Sigmoid colon (tissue), 7 donors: ENCODE results near the gene FSTL4. TPM values are rescaled to one million over a fixed set of nuclear protein-coding genes. Genes with fewer than 3 reads are reported as not detected.

Experiments
- DNase-seq: peaks from one replicate; pipeline ENCODE4 v3.0.0-alpha.2; 2019
- H3K27ac ChIP-seq, 4 donors: fragments of 200-600 bp; sonication (generic); one replicate each; pipeline ENCODE4 v1.5.1; 2016 to 2019; ENCODE audit warnings: mild to moderate bottlenecking in 1 of 4
- H3K27me3 ChIP-seq, 3 donors: fragments of 200-600 bp; sonication (generic); one replicate each; pipeline ENCODE4 v1.5.1; 2019; ENCODE audit warnings: mild to moderate bottlenecking in 1 of 3
- H3K36me3 ChIP-seq, 4 donors: fragments of 200-600 bp; sonication (generic); one replicate each; pipeline ENCODE4 v1.5.1; 2016 to 2019
- H3K4me1 ChIP-seq, 4 donors: fragments of 200-600 bp; sonication (generic); one replicate each; pipeline ENCODE4 v1.5.1; 2017 to 2019
- H3K4me3 ChIP-seq, 4 donors: fragments of 200-600 bp; sonication (generic); one replicate each; pipeline ENCODE4 v1.5.1; 2017 to 2019; ENCODE audit warnings: mild to moderate bottlenecking in 2 of 4, moderate library complexity in 1 of 4
- H3K9me3 ChIP-seq, 4 donors: fragments of 200-600 bp in 3 of 4; sonication (generic) in 3 of 4; one replicate each; pipeline versions ENCODE4 v1.5.1 to v1.6.1; 2013 to 2019
- CTCF ChIP-seq, 4 experiments: fragments of 450-650 bp in 3 of 4; fragments of 200-600 bp in 1 of 4; IDR thresholded peaks; one replicate each; pipeline ENCODE4 v1.5.1; 2016 to 2019; ENCODE audit warnings: antibody characterized with exemption in 4 of 4, mild to moderate bottlenecking in 3 of 4, moderate library complexity in 2 of 4
- EP300 ChIP-seq, 4 donors: sonication (generic); formaldehyde crosslinking; IDR thresholded peaks; one replicate each; pipeline ENCODE4 v1.6.1; 2017; ENCODE audit warnings: antibody characterized with exemption in 4 of 4
- POLR2A ChIP-seq, 2 donors: fragments of 450-650 bp; IDR thresholded peaks; one replicate each; pipeline ENCODE4 v1.6.1; 2016; ENCODE audit warnings: antibody characterized with exemption in 2 of 2, mild to moderate bottlenecking in 2 of 2, moderate library complexity in 2 of 2
- POLR2AphosphoS5 ChIP-seq, 4 donors: sonication (generic); formaldehyde crosslinking; IDR thresholded peaks; one replicate each; pipeline ENCODE4 v1.6.1; 2017; ENCODE audit warnings: antibody characterized with exemption in 4 of 4
- WGBS, 2 donors: extraction: QIAGEN DNeasy Blood & Tissue Kit; methylation state at CpG; one replicate each; pipeline ENCODE4 v1.1.7; 2013; 5-methylcytosine and 5-hydroxymethylcytosine counted together
- intact Hi-C: fragments of 100-400 bp; cut with DNase I; formaldehyde crosslinking; loops from one replicate; pipeline ENCODE4 v1.15.1; 2023
- polyA plus RNA-seq, 3 donors: library from polyadenylated mRNA; stranded (reverse); fragments of 200-250 nt; gene quantifications; one replicate each; pipeline ENCODE4 v1.2.3, GENCODE V29; 2013
- total RNA-seq, 4 donors: library from RNA; depleted of rRNA; stranded (reverse); fragments of >200 nt; gene quantifications; one replicate each; pipeline ENCODE4 v1.1.0, GENCODE V29; 2016
- donor health status: healthy with polysubstance abuse.
- donor health status: Bipolar disorder and iron deficiency.
- donor health status: healthy.

The FSTL4 gene
- total and polyA plus RNA-seq, 7 donors: 0.23 to 0.45 (median 0.28) TPM; not detected in 4

GRCh38 chr5:133293960-133294359, 318.4 kb downstream of the FSTL4 start:
- intact Hi-C loops: no loop called here
- Histone ChIP-seq H3K27ac (no peak overlapping the region), H3K27me3 (no peaks in the 10 kb centered on the region), H3K9me3 (no peaks in the 10 kb centered on the region), H3K4me3 (no peak overlapping the region), H3K36me3 (no peaks in the 10 kb centered on the region), H3K4me1 (peaks cover 0 to 6% (median 0%) of the 10 kb centered on the region in 4 donors)
- DNase-seq: no peak
- no peak for TF ChIP-seq EP300 (IDR thresholded peaks at IDR 0.05)
- no peak for TF ChIP-seq CTCF (IDR thresholded peaks at IDR 0.05)
- TF ChIP-seq POLR2AphosphoS5 (IDR thresholded peaks at IDR 0.05): no peak
- TF ChIP-seq POLR2A (IDR thresholded peaks at IDR 0.05): no peak
- 46 to 73% methylated on average over 7 of the region's 7 CpGs for WGBS, 2 donors

GRCh38 chr5:133292300-133292699, 320.0 kb downstream of the FSTL4 start:
- no peaks in the 10 kb centered on the region for H3K36me3 ChIP-seq
- WGBS, 2 donors: 69 to 97% methylated on average over 2 of the region's 2 CpGs
- no peak overlapping the region for H3K4me3 ChIP-seq
- no peak overlapping the region for H3K27ac ChIP-seq
- H3K9me3 ChIP-seq: no peaks in the 10 kb centered on the region
- intact Hi-C loops: no loop called here
- TF ChIP-seq EP300 (IDR thresholded peaks at IDR 0.05): no peak
- TF ChIP-seq POLR2A (IDR thresholded peaks at IDR 0.05): no peak
- no peak for TF ChIP-seq POLR2AphosphoS5 (IDR thresholded peaks at IDR 0.05)
- no peak for TF ChIP-seq CTCF (IDR thresholded peaks at IDR 0.05)
- no peak for DNase-seq
- peaks cover 0 to 6% (median 0%) of the 10 kb centered on the region in 4 donors for H3K4me1 ChIP-seq
- no peaks in the 10 kb centered on the region for H3K27me3 ChIP-seq

- WGBS, 2 donors: 87 to 90% methylated on average over 4 of the region's 4 CpGs
- H3K27me3 ChIP-seq: no peaks in the 10 kb centered on the region
- intact Hi-C loops: no loop called here
- H3K4me3 ChIP-seq: no peak overlapping the region
- DNase-seq: no peak
- no peak overlapping the region for H3K27ac ChIP-seq
- TF ChIP-seq CTCF (IDR thresholded peaks at IDR 0.05) (no peak), POLR2A (IDR thresholded peaks at IDR 0.05) (no peak), EP300 (IDR thresholded peaks at IDR 0.05) (no peak), POLR2AphosphoS5 (IDR thresholded peaks at IDR 0.05) (no peak)
- H3K4me1 ChIP-seq: peaks cover 0 to 6% (median 0%) of the 10 kb centered on the region in 4 donors
- H3K9me3 ChIP-seq: no peaks in the 10 kb centered on the region
- no peaks in the 10 kb centered on the region for H3K36me3 ChIP-seq
Measured at GRCh38 chr5:133291524-133291923, 320.8 kb downstream of the FSTL4 start.

- no peak for DNase-seq
- Histone ChIP-seq H3K4me1 (peaks cover 0 to 6% (median 0%) of the 10 kb centered on the region in 4 donors), H3K36me3 (no peaks in the 10 kb centered on the region), H3K4me3 (no peak overlapping the region), H3K27me3 (no peaks in the 10 kb centered on the region), H3K9me3 (no peaks in the 10 kb centered on the region), H3K27ac (no peak overlapping the region)
- intact Hi-C loops: no loop called here
- WGBS, 2 donors: 90 to 91% methylated on average over 17 of the region's 17 CpGs
- TF ChIP-seq CTCF (IDR thresholded peaks at IDR 0.05) (no peak), POLR2AphosphoS5 (IDR thresholded peaks at IDR 0.05) (no peak), EP300 (IDR thresholded peaks at IDR 0.05) (no peak), POLR2A (IDR thresholded peaks at IDR 0.05) (no peak)
Measured at GRCh38 chr5:133290669-133291240, 321.6 kb downstream of the FSTL4 start.
